K562 (cell line): ENCODE measurements around the gene SCGB3A2. TPM values are rescaled to one million over a fixed set of nuclear protein-coding genes. Genes with fewer than 3 reads are reported as not detected.

Experiments used
- ATAC-seq: fragments of 200-7000 bp; cut with Tn5 transposase; 3 replicates; pipeline ENCODE4 v1.9.1; 2020; ENCODE audit warnings: moderate library complexity
- BruUV-seq: library from RNA; stranded (reverse); fragments of 400-500 nt; replicated peaks from 2 replicates; lab custom pipeline; 2021; lab: Mats Ljungman, UMichigan
- CTCF ChIA-PET: fragments of 300-600 bp; formaldehyde crosslinking; extraction: SDS; loops from one replicate; lab custom pipeline; 2021; ENCODE audit warnings: low intra/inter-chr PET ratio; lab: Yijun Ruan, JAX
- POLR2A ChIA-PET: fragments of 300-600, 350-650 bp; sonication (Branson Sonifier 250); formaldehyde crosslinking; extraction: SDS; loops from one replicate; lab custom pipeline; 2021; ENCODE audit warnings: antibody characterized with exemption, inconsistent platforms; lab: Yijun Ruan, JAX
- DNase-seq, 4 experiments: peaks; one replicate each; pipeline versions ENCODE4 v3.0.0 to v3.0.0-alpha.2; 2011 to 2018; ENCODE audit warnings: low spot score in 3 of 4, mixed read lengths in 3 of 4; ENCODE audit errors: extremely low read depth in 1 of 4
- FAIRE-seq: peaks from 2 replicates; lab custom pipeline; 2011; peaks lifted over from hg19 to GRCh38; lab: Jason Lieb, UNC
- H2AFZ ChIP-seq: 2 replicates; pipeline ENCODE4 v1.6.0; 2011; ENCODE audit warnings: low read depth, low read length, control low read depth, inconsistent platforms
- H3K27ac ChIP-seq: fragments of 200-600 bp; 3 replicates; pipeline ENCODE4 v1.8.0; 2011; ENCODE audit warnings: low read depth, mild to moderate bottlenecking, control low read depth, inconsistent platforms, low read length, moderate library complexity, mixed read lengths; ENCODE audit errors: extremely low read depth
- H3K27me3 ChIP-seq, 2 experiments: fragments of 300-600 bp in 1 of 2; 2 replicates in 1 of 2; 3 replicates in 1 of 2; pipeline versions ENCODE4 v1.6.0 to v1.8.0; 2011; ENCODE audit warnings: inconsistent platforms in 2 of 2, low read length in 2 of 2, mild to moderate bottlenecking in 1 of 2, mixed read lengths in 1 of 2, moderate library complexity in 1 of 2; ENCODE audit not compliant: control insufficient read depth in 2 of 2, insufficient read depth in 2 of 2
- H3K36me3 ChIP-seq: fragments of 300-600 bp; 3 replicates; pipeline ENCODE4 v1.8.0; 2011; ENCODE audit warnings: mild to moderate bottlenecking, low read length, inconsistent platforms; ENCODE audit not compliant: control insufficient read depth, insufficient read depth
- H3K4me1 ChIP-seq, 2 experiments: fragments of 200-600 bp in 1 of 2; replicated peaks in 1 of 2; 2 replicates in 1 of 2; 3 replicates in 1 of 2; pipeline versions ENCODE4 v1.5.1 to v1.8.0; 2011; ENCODE audit warnings: inconsistent platforms in 2 of 2, low read length in 2 of 2, mild to moderate bottlenecking in 1 of 2, mixed read lengths in 1 of 2, moderate library complexity in 1 of 2; ENCODE audit not compliant: control insufficient read depth in 2 of 2, insufficient read depth in 2 of 2
- H3K4me2 ChIP-seq: 2 replicates; pipeline ENCODE4 v1.6.1; 2011; ENCODE audit warnings: low read length, control low read depth, inconsistent platforms, mixed read lengths; ENCODE audit not compliant: insufficient read depth
- H3K4me3 ChIP-seq: fragments of 200-600 bp; sonication (generic), shearing (Covaris generic); 2 replicates; pipeline ENCODE4 v1.5.1; 2016; ENCODE audit warnings: control low read depth, inconsistent platforms
- H3K79me2 ChIP-seq: fragments of 200-600 bp; 3 replicates; pipeline ENCODE4 v1.8.0; 2011; ENCODE audit warnings: low read length, inconsistent platforms; ENCODE audit not compliant: control insufficient read depth, insufficient read depth
- H3K9ac ChIP-seq, 2 experiments: 2 replicates each; pipeline versions ENCODE4 v1.6.0 to v1.6.1; 2011; ENCODE audit warnings: low read depth in 2 of 2, low read length in 2 of 2, control low read depth in 1 of 2, inconsistent platforms in 1 of 2, mild to moderate bottlenecking in 1 of 2, mixed read lengths in 1 of 2; ENCODE audit not compliant: insufficient read depth in 1 of 2
- H3K9me1 ChIP-seq: one replicate; pipeline ENCODE4 v1.6.0; 2011; ENCODE audit warnings: inconsistent platforms, mild to moderate bottlenecking, low read length, moderate library complexity; ENCODE audit not compliant: control insufficient read depth, insufficient read depth
- H3K9me3 ChIP-seq: replicated peaks from 2 replicates; pipeline ENCODE4 v1.5.1; 2011; ENCODE audit warnings: low read depth, low read length, inconsistent platforms; ENCODE audit not compliant: control insufficient read depth, insufficient read depth
- H4K20me1 ChIP-seq: replicated peaks from 2 replicates; pipeline ENCODE4 v1.6.1; 2011; ENCODE audit warnings: low read length, inconsistent platforms, mixed read lengths; ENCODE audit not compliant: control insufficient read depth, insufficient read depth
- CBFA2T3 ChIP-seq: fragments of 450-650 bp; IDR thresholded peaks from 2 replicates; pipeline ENCODE4 v1.6.1; 2017
- CHD2 ChIP-seq: IDR thresholded peaks from 2 replicates; pipeline ENCODE4 v1.6.1; 2011; ENCODE audit warnings: low read depth, low read length
- HINFP ChIP-seq: fragments of 450-650 bp; conservative IDR thresholded peaks from 2 replicates; pipeline ENCODE4 v1.6.1; 2016; ENCODE audit warnings: missing genetic modification characterization, low read depth, mild to moderate bottlenecking, control low read depth, missing compliant biosample characterization
- NCOA1 ChIP-seq: fragments of 450-650 bp; IDR thresholded peaks from 2 replicates; pipeline ENCODE4 v1.6.1; 2016; ENCODE audit warnings: low read depth
- NR3C1 ChIP-seq: sonication (generic); formaldehyde crosslinking; IDR thresholded peaks from 2 replicates; pipeline ENCODE4 v1.8.1; 2022; ENCODE audit warnings: missing genetic modification reagents
- SIN3A ChIP-seq, 2 experiments: fragments of 150-350 bp in 1 of 2; IDR thresholded peaks; 2 replicates each; pipeline ENCODE4 v1.6.1; 2011 to 2016; ENCODE audit warnings: borderline replicate concordance in 2 of 2, low read depth in 2 of 2, low read length in 2 of 2, mild to moderate bottlenecking in 2 of 2, moderate library complexity in 2 of 2; ENCODE audit not compliant: control insufficient read depth in 1 of 2
- ZNF584 ChIP-seq: fragments of 200-800 bp; sonication (Bioruptor generic); IDR thresholded peaks from 2 replicates; pipeline ENCODE4 v1.6.1; 2016; ENCODE audit warnings: low read depth, mild to moderate bottlenecking, missing genetic modification characterization, missing compliant biosample characterization
- WGBS: fragments of 100-300 bp; shearing (Covaris generic); methylation state at CpG from one replicate; pipeline ENCODE4 v1.1.6; 2016; ENCODE audit warnings: low coverage, mixed read lengths; ENCODE audit not compliant: insufficient coverage; ENCODE audit errors: missing lambda C conversion rate; 5-methylcytosine and 5-hydroxymethylcytosine counted together
- in situ Hi-C: fragments of 300-500 bp; cut with MboI; formaldehyde crosslinking; loops from 4 replicates; pipeline ENCODE4 v1.15.0; 2018; ENCODE audit warnings: inconsistent platforms, mixed read lengths
- intact Hi-C: fragments of 100-400 bp; cut with micrococcal nuclease; formaldehyde crosslinking; loops from 2 replicates; pipeline ENCODE4 v1.14.2; 2022
- polyA plus RNA-seq, 8 experiments: library from polyadenylated mRNA; depleted of rRNA in 4 of 8; stranded (reverse) in 5 of 8; unstranded in 3 of 8; fragments of >200 nt; fragmentation: Nextera tagmentation in 2 of 8; fragmentation: Illumina TruSeq in 1 of 8; extraction: Ambion mirVana in 2 of 8; extraction: Trizol in 1 of 8; gene quantifications; 2 replicates each; pipeline versions ENCODE4 v1.2.1 to v1.2.3, GENCODE V29; 2011 to 2014; ENCODE audit warnings: inconsistent platforms in 1 of 8, missing spikeins in 1 of 8
- total RNA-seq, 7 experiments: library from RNA; depleted of rRNA in 6 of 7; stranded (reverse); fragments of >200 nt in 6 of 7; fragmentation: Illumina TruSeq in 2 of 7; extraction: Trizol in 2 of 7; gene quantifications; 2 replicates each; pipeline versions ENCODE4 v1.2.1 to v1.2.3, GENCODE V29; 2011 to 2021; ENCODE audit warnings: low replicate concordance in 1 of 7
- TF ChIP-seq, protein P1 (sequence below): fragments of 250-450 bp; sonication (Bioruptor Pico); IDR thresholded peaks from 2 replicates; pipeline ENCODE4 v1.4.0; 2020; ENCODE audit warnings: mild to moderate bottlenecking, moderate library complexity, borderline replicate concordance

Gene SCGB3A2
- total and polyA plus RNA-seq, 9 of the 15 experiments (the other 6 are each of a cell fraction or from before 2014, with no cell fraction given): 0.35 TPM; not detected in 8

GRCh38 chr5:147832541-147832940 is 46.0 kb upstream of the SCGB3A2 start:
- no peaks in the 10 kb centered on the region for H3K79me2 ChIP-seq
- BruUV-seq: no TSS peak
- ATAC-seq: no peak
- TF ChIP-seq HINFP (tag) (no peak), SIN3A (IDR thresholded peaks at IDR 0.05; ENCODE audit: borderline replicate concordance in 2 of 2, control insufficient read depth in 1 of 2, low read depth in 2 of 2, low read length in 2 of 2) (no peak), NCOA1 (no peak), CBFA2T3 (no peak), NR3C1 (CRISPR knock-in tag) (no peak), ZNF584 (CRISPR knock-in tag) (no peak), CHD2 (no peak)
- TF ChIP-seq, protein P1, sequence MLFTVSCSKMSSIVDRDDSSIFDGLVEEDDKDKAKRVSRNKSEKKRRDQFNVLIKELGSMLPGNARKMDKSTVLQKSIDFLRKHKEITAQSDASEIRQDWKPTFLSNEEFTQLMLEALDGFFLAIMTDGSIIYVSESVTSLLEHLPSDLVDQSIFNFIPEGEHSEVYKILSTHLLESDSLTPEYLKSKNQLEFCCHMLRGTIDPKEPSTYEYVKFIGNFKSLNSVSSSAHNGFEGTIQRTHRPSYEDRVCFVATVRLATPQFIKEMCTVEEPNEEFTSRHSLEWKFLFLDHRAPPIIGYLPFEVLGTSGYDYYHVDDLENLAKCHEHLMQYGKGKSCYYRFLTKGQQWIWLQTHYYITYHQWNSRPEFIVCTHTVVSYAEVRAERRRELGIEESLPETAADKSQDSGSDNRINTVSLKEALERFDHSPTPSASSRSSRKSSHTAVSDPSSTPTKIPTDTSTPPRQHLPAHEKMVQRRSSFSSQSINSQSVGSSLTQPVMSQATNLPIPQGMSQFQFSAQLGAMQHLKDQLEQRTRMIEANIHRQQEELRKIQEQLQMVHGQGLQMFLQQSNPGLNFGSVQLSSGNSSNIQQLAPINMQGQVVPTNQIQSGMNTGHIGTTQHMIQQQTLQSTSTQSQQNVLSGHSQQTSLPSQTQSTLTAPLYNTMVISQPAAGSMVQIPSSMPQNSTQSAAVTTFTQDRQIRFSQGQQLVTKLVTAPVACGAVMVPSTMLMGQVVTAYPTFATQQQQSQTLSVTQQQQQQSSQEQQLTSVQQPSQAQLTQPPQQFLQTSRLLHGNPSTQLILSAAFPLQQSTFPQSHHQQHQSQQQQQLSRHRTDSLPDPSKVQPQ: no peak
- TF ChIP-seq, all 486 proteins: peak for 0
- FAIRE-seq (no peak), DNase-seq (no peak)
- in situ Hi-C loops: no loop called here
- H4K20me1 ChIP-seq: no peaks in the 10 kb centered on the region
- H3K27me3 ChIP-seq: no peaks in the 10 kb centered on the region
- H3K4me1 ChIP-seq: no peaks in the 10 kb centered on the region
- no peaks in the 10 kb centered on the region for H3K9me3 ChIP-seq
- no peak overlapping the region for H3K4me3 ChIP-seq
- 0% methylated on average over 1 of the region's 1 CpG for WGBS
- POLR2A ChIA-PET: no interaction called here
- no peak overlapping the region for H3K4me2 ChIP-seq
- intact Hi-C loops: no loop called here
- CTCF ChIA-PET: no interaction called here
- H3K9me1 ChIP-seq: no peaks in the 10 kb centered on the region
- H2AFZ ChIP-seq: no peak overlapping the region
- no peak overlapping the region for H3K9ac ChIP-seq
- no peaks in the 10 kb centered on the region for H3K36me3 ChIP-seq
- no peak overlapping the region for H3K27ac ChIP-seq
